HG02981 (cell line): Measurements from ENCODE around the gene PCDHB15.
"Not testable (repeated sequence)": the region's sequence is repeated elsewhere in the genome, so short reads cannot be mapped to it uniquely, and the experiment has no call there.

Source experiments
- ATAC-seq: cut with Tn5 transposase; IDR thresholded peaks from one replicate; pipeline ENCODE4 v1.9.1; 2021; ENCODE audit warnings: mild to moderate bottlenecking, moderate library complexity; ENCODE audit not compliant: unreplicated experiment

PCDHB15 gene

GRCh38 chr5:141246971-141247370, 1.8 kb downstream of the PCDHB15 start:
- ATAC-seq, result not testable (repeated sequence)

GRCh38 chr5:141247434-141247833, 2.2 kb downstream of the PCDHB15 start:
- not testable (repeated sequence) for ATAC-seq

GRCh38 chr5:141250576-141250975, 5.4 kb downstream of the PCDHB15 start:
- ATAC-seq, result no peak

- no peak for ATAC-seq
Measured at GRCh38 chr5:141258464-141258863, 13.3 kb downstream of the PCDHB15 start.

GRCh38 chr5:141258948-141259347, 13.8 kb downstream of the PCDHB15 start:
- no peak for ATAC-seq

- no peak for ATAC-seq
Measured at GRCh38 chr5:141260458-141261237, 15.5 kb downstream of the PCDHB15 start.

- no peak for ATAC-seq
Measured at GRCh38 chr5:141261238-141261546, 16.0 kb downstream of the PCDHB15 start.

GRCh38 chr5:141269195-141269594, 24.0 kb downstream of the PCDHB15 start:
- no peak for ATAC-seq

- ATAC-seq, result no peak
Measured at GRCh38 chr5:141272906-141273305, 27.7 kb downstream of the PCDHB15 start.

- no peak for ATAC-seq
Measured at GRCh38 chr5:141298376-141298775, 53.2 kb downstream of the PCDHB15 start.
